Fibroblast of skin of left biceps (primary cell): ENCODE data around the gene MMP7.
A peak's percentile ranks its signal among the peaks of the same experiment; 100 is the strongest.

Experiments
- DNase-seq, 2 experiments: peaks; one replicate each; pipeline ENCODE4 v3.0.0-alpha.2; 2013; ENCODE audit warnings: low read depth in 2 of 2

MMP7 gene

DNA sequence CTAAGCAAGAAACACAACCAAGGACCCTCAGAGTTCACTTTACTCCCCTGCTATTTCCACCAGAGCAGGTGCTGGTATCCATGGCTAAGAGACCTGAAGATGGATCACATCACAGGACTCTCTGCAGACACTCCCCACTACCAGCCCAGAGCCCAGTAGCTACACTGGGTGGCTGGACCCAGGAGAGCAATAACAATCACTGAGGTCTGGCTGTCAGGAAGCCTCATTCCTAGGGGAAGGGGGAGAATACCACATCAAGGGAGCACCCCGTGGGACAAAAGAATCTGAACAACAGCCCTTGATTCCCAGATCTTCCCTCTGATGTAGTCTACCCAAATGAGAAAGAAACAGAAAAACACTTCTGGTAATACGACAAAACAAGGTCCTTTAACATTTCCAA, 9.0 kb upstream of the MMP7 start:
- DNase-seq = no peak

DNA sequence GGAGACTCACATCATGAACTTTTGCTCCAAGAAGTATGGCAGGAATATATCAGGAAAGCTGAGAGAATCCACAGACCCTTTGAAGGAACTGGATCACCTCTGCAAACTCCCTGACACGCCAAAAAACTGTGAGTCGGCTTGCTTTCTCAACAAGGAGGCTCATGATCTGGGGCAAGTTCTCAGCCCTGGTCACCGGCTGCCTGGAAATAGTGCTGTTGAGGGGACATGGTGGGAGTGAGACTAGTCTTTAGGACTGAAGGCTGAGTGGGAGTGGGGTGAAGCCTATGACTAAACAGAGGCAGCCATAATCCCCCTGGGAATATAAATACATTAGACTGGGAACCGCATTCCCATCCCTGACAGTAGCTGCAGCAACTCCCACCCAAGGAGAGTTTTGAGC, 8.4 kb upstream of the MMP7 start:
- no peak for DNase-seq

DNA sequence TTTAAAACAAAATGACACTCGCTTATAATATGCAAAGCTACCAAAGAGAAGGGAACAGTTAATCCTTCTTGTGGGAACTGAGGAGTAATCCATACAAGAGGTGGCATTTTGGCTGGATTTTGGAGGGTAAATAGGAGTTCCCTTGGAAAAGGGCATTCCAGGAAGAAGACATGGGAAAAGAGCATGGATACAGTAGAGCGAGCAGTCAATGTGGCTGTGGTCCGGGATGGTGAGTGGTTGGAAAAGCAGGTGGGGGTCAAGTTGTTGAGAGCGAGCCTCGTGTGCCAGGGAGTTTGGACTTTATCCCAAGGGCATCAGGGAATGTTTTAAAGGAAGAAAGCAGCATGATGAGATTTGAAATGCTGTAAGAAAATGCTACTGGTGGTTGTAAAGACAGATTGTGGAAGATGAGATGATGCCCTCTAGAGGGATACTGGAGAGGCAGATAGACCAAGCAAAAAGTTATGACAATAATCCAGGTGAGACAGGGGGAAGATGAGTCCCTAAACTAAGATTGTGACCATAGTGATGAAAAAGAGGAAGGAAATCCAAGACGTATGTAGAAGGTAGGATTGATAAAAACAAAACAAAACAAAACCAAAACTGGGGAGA, 3.8 kb upstream of the MMP7 start:
- DNase-seq = no peak

DNA sequence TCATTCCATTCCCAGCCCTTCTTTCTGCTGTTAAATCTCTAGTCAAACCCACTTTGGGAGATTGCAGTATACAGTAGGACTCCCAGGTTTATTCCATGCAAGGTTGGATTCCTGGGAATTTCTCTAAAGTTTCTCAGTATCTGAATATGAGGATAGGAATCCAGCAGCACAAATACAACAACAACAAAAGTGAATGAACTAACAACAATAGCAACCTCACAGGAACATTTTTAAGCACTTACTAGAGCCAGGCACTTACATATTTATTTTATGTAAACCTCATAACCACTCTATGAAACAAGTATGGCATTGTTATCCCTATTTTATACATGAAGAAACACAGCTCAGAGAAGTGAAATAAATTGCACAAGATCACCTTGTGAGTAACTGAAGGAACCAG, 1.9 kb downstream of the MMP7 start:
- no peak for DNase-seq

DNA sequence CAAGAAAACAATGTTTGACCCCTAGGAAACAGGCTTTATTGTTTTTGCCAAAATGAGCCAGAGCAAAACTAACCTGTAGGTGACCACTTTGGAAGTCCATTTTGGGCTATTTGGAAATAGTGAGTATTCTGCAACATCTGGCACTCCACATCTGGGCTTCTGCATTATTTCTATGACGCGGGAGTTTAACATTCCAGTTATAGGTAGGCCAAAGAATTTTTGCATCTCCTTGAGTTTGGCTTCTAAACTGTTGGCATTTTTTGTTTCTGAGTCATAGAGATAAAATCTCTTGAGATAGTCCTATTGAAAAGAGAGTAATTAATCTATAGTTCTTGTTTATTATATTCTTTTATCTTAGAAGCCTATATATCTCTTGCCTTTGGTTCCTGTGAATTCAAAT, 2.9 kb downstream of the MMP7 start:
- DNase-seq = peak in 1 of 2 experiments; percentile 12

DNA sequence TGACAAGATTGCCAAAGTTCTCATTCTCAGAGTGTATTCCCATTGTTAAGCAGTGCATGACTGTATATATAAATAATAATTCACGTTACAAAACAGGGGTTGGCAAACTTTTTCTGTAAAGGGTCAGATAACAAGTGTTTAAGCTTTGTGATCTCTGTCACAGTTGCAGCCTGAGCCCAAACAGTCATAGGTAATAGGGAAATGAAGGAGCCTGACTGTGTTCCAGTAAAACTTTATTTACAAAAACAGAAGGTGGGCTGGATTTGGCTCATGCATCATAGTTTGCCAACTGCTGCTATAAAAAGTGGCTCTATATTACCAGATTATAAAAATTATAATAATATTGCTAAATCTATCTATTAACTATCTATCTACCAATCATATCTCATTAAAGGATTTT, 3.5 kb downstream of the MMP7 start:
- DNase-seq = no peak

DNA sequence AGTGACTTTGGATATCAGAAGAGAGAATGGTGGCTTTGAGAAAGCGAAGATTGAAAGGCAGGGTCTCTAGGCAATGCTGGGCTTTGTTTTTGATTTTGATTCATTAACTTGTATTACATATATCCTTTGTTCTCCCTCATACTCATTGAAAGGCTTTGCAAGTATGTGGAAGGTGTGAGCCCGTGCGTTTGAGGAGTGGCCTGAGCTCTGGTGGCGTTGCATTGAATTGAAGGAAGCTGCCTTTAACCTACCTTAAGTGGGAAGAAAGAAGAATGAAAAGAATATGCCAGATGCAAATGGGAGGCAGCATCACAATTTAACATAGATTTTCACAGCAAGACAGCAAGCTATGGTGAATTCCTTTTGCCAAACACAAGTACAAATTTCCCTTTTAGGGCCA, 6.7 kb downstream of the MMP7 start:
- DNase-seq = no peak

DNA sequence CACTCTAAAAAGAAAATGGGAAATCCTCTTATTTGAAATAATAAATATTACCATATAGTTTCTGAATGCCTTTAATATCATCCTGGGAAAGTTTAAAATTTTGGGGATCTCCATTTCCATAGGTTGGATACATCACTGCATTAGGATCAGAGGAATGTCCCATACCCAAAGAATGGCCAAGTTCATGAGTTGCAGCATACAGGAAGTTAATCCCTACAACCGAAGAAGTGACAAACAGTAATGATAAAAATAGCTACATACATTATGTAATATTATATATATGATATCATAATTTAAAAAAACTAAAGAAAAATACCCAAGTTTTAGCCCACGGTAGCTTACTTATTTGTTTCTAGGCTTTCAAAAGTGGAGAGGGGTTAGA, 7.4 kb downstream of the MMP7 start:
- no peak for DNase-seq

DNA sequence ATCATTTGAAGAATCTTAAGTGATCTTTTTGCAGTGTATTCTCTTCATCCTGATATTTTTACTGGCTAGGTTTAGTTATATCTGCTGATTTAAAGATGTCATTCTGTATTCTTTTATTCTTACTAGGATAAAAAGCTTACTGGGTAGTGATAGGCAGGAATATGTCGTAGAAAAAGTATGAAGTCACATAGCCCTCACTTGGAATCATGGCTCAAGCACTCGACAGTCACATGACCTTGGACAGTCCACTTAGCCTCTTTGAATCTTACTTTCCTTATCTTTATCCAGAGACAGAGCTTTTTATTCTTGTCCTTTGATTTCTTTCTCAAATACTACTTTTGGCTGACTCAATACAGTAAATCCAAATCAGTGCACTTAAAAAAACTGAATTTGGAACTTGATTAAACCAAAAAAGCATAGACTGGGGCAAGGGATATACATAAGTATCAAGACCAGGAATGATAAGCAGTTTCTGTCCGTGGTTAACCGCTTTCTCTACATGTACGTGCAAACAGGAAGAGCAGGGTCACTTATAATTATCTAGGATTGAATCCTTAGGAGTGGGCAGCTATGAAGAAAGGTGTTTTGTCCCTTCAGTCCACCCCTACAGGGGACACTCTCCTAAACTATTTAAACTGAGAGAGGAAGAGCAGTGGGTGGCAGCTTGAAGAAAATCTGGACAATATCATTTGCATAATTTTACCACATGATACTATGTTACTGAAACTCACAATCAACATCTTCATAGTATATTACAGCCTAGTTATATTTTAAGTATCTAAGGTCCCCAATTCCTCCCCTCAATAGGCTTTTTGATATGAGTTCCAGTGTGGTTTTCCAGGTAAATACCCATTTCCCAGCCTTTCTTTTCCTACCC, 8.0 kb downstream of the MMP7 start:
- DNase-seq = no peak

DNA sequence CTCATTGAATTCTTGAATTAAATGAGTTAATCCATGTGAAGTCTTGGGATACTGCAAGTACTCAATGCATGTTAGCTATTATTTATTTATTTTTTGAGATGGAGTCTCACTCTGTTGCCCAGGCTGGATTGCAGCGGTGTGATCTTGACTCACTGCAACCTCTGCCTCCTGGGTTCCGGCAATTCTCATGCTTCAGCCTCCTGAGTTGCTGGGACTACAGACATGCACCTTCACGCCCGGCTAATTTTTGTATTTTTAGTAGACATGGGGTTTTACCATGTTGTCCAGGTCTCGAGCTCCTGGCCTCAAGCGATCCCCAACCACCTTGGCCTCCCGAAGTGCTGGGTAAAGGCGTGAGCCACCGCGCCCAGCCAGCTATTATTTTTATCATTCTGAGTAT, 9.4 kb downstream of the MMP7 start:
- DNase-seq = no peak

DNA sequence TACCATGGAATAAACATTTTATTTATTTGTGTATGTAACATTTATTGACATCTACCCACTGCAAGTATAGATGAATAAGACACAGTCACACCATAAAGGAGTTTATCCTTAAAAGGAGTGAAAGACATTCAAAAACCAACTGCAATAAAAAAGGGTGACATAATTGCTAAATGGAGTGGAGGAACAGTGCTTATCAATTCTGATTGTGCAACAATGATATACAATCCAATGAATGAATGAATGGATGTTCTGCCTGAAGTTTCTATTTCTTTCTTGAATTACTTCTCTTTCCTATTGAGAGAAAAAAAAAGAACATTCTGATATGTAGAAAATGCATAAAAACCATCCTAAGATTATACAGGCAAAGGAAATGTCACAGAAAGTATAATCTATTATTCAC, 10.0 kb downstream of the MMP7 start:
- no peak for DNase-seq

DNA sequence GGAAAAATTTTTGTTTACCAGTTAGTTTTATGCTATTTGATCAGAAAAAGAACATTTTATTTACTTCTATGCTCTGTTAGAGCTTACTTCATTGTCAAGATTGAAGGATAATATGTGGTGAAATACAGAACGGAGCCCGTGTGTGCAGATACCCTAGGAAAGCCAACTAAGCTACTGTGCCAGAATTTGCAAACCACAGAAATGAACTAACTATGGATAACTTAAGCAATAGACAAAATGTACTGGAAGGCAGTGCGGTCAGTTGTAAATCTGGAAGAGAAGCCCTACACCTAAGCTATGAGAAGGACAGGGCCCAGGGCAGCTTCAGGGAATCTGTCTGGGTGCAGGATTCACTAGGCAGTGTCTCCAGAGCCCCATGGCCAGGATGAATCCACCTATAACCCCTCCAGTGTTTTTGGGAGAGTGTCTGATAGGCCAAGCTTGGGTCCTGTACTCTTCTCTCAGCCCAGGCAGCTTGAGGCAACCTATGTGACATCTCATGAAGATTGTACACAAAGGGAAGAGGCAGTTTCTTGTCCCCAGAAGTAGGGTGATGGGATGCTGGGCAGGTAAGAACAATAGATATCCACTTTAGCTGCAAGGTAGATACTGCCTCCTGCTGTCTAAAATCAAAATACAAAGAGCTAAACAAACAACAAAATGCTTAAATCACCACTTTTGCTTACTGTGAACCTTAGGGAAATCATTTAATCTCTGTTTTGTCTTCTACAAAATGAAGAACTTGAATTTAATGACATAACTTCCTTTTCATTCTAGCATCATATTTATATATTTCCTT, 12.1 kb downstream of the MMP7 start:
- no peak for DNase-seq

DNA sequence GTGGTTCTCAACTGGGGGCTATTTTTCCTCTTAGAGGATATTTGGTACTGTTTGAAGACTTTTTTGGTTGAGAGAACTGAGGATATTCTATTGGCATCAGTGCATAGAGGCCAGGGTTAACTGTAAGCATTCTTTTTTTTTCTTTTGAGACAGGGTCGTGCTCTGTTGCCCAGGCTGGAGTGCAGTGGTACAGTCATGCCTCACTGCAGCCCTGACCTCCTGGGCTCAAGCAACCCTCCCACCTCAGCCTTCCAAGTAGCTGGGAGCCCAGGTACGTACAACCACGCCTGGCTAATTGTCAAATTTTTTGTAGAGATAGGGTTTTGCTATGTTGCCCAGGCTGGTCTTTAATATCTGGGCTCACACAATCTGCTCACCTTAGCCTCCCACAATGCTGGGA, 12.9 kb downstream of the MMP7 start:
- DNase-seq = no peak

DNA sequence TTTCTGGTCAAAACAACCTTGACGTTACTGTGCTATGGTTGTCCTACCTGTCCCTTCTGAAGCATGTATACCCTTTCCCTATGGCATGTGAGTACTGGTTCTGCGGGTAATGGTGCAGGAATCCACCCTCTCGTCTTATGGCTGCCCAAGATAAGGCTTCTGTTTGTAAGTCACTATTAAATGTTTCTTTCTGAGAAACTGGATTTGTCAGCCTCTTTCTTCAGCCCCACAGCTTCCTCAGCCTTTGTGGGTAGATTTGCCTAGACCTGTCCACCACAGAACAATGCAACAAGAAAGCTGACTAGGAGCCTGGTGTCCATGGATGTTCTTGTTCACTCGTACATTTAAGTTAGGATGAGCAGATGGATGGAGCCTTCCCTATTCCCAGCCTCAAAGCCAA, 14.4 kb downstream of the MMP7 start:
- no peak for DNase-seq

DNA sequence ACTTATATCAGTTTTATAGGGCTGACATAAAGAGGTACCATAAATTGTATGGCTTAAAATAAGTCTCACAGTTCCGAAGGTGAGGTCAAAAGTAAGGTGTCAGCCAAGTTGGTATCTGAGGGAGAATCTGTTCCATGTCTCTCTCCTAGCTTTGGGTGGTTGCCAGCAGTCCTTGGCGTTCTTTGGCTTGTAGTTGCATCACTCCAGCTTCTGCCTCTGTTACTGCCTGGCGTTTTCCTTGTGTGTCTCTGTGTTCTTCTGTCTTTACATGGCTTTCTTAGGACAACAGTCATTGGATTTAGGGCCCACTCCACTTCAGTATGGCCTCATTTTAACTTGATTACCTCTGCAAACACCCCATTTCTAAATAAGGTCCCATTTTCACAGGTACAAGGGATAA, 16.7 kb downstream of the MMP7 start:
- DNase-seq = no peak

DNA sequence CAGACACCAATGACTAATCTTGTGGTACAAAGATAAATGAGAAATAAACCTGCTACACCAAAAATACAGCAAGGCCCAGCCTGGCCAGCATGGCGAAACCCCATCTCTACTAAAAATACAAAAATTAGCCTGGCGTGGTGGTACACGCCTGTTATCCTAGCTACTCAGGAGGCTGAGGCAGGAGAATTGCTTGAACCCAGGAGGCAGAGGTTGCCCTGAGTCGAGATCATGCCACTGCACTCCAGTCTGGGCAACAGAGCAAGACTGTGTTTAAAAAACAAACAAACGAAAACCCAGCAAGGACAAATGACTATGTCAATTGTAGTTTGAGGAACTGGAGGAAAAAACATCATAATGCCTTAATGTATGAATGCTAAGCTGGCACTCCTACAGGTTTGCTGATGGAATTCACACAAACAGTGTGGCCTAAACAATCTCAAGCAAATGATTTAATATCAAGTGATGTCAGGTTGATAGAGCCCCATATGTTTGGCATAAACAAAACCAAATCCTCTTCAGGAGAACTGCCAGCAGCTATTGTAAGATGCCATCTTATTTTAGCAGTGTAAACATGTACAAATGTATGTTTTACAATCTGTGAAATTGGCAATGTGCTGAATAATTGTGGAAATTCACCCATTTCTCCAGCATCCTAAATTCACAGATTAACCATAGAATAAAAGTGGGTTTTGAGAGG, 20.0 kb downstream of the MMP7 start:
- DNase-seq = no peak

DNA sequence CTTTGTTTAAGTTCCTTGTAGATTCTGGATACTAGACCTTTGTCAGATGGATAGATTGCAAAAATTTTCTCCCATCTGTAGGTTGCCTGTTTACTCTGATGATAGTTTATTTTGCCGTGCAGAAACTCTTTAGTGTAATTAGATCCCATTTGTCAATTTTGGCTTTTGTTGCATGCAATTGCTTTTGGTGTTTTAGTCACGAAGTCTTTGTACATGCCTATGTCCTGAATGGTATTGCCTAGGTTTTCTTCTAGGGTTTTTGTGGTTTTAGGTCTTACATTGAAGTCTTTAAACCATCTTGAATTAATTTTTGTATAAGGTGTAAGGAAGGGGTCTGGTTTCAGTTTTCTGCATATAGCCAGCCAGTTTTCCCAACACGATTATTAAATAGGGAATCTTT, 27.7 kb downstream of the MMP7 start:
- peak; percentile 35 to 41 for DNase-seq

DNA sequence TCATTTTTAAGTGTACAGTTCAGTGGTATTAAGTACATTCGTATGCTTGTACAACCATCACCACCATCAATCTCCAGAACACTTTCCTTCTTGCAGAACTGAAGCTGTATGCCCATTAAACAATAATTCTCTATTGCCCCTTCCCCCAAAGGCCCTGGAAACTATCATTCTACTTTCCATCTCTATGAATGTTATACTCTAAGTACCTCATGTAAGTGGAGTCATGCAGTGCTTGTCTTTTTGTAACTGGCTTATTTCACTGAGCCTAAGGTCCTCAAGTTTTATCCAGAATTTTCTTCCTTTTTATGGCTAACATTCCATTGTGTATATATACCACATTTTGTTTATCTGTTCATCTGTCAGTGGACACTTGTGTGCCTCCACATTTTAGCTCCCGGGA, 29.7 kb downstream of the MMP7 start:
- DNase-seq = no peak

DNA sequence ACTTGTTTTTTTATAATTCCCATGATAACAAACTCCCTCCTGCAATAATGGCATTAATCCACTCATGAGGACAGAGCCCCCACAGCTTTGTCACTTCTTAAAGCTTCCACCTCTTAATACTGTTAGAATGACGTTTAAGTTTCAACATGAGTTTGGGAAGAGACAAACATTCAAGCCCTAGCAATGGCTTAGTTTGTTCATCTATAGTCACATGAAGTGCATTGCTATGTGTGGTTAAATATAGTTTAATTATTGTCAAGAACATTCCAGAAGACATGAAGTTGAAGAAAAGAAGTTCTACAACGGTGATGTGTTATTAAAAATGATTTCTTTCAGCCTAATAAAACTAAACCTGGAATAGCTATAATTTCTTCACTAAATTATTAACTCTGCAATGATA, 30.6 kb downstream of the MMP7 start:
- no peak for DNase-seq

DNA sequence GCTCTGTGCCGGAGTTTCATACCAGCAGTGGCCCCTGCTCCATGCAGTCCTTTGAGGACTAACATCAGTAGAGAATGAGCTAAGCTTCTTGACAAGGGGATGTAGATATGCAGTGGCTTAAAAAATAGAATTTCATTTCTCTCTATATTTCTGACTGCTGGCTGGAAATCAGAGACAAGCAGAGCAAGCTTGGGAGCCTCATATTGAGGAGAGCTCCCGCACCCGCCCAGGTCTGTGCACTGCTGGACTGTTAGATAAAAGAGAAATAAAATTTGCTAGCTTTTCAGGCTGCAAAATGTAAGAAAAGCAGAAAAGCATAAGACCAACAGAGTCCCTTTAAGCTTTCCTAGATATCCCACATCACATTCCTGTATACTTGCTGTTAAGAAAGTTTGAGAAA, 31.4 kb downstream of the MMP7 start:
- no peak for DNase-seq

DNA sequence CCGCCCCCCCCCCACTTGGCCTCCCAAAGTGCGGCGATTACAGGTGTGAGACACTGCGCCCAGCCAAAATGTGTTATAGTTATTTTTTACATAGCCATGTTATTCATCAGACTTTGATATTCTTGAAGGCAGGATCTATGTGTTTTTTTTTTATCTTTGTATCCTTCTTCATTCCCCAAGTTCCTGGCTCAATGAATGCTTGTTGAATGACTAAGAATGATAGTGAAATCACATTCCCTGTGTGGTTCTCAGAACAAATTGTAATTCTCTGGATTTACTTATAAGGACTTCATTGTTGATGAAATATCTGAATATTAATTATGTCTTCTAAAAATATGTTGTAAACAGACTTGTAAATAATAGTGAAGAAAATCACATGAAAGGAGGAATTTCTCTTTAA, 33.5 kb downstream of the MMP7 start:
- peak; percentile 33 for DNase-seq
